ENCODE measurements around the gene RAC3. TPM values are rescaled to one million over a fixed set of nuclear protein-coding genes. Genes with fewer than 3 reads are reported as not detected.

RAC3 gene
- total and polyA plus RNA-seq, 2 of the 8 experiments (the other 6 are each of a cell fraction or from before 2014, with no cell fraction given): 177 to 299 TPM

- ChIA-PET CTCF (ENCODE audit: partially characterized antibody) (interaction anchor here (1.3 kb wide), 1 partner anchor 9 kb away, joined by 3 read pairs; no protein-coding TSS in a partner anchor), POLR2A (ENCODE audit: partially characterized antibody) (no interaction called here)
- Histone ChIP-seq H2AK5ac (ENCODE audit: low read depth, low read length) (no peak overlapping the region), H3K4me1 (replicated peaks in 1 of 4; ENCODE audit: control insufficient read depth in 3 of 4, insufficient read depth in 4 of 4, low read length in 3 of 4) (no peaks in the 10 kb centered on the region; a peak in 1 of 7 replicates), H2BK12ac (ENCODE audit: low read depth, low read length) (no peak overlapping the region), H4K5ac (ENCODE audit: insufficient read length, low read depth, low read length) (no peak overlapping the region), H3K4me2 (ENCODE audit: insufficient read depth in 1 of 2, low read depth in 2 of 2, low read length in 2 of 2) (no peak overlapping the region), H2BK20ac (ENCODE audit: low read length) (no peak overlapping the region), H3K27ac (ENCODE audit: low read depth, low read length) (no peak overlapping the region), H3K23ac (ENCODE audit: insufficient read length) (no peak overlapping the region), H2BK120ac (replicated peaks; ENCODE audit: low read depth, low read length) (no peak overlapping the region), H3K9ac (replicated peaks in 1 of 4; ENCODE audit: extremely low read depth in 1 of 4, low read depth in 3 of 4, low read length in 3 of 4) (no peak overlapping the region), H2AFZ (ENCODE audit: low read length) (no peak overlapping the region), H3K4me3 (ENCODE audit: extremely low read depth in 1 of 4, insufficient read depth in 2 of 4, low read depth in 3 of 4, low read length in 4 of 4) (no peak overlapping the region), H3K79me1 (ENCODE audit: low read depth, low read length) (peaks cover 2% of the 10 kb centered on the region), H4K8ac (ENCODE audit: extremely low read depth, insufficient read depth, low read length) (no peak overlapping the region), H3K27me3 (replicated peaks in 1 of 4; ENCODE audit: control insufficient read depth in 3 of 4, extremely low read depth in 1 of 4, insufficient read depth in 3 of 4, low read length in 3 of 4) (no peaks in the 10 kb centered on the region), H2BK15ac (ENCODE audit: low read length) (no peak overlapping the region), H3K4ac (replicated peaks; ENCODE audit: insufficient read length, low read depth, low read length) (no peak overlapping the region), H3K79me2 (ENCODE audit: control insufficient read depth in 1 of 2, insufficient read depth in 2 of 2, low read length in 2 of 2) (no peaks in the 10 kb centered on the region), H3K9me3 (ENCODE audit: insufficient read depth in 2 of 2, low read depth in 1 of 2, low read length in 1 of 2) (no peaks in the 10 kb centered on the region), H4K91ac (replicated peaks; ENCODE audit: insufficient read length, low read length) (no peak overlapping the region), H3K56ac (replicated peaks; ENCODE audit: insufficient read length, low read depth, low read length) (no peak overlapping the region), H4K20me1 (replicated peaks in 1 of 2; ENCODE audit: control insufficient read depth in 1 of 2, insufficient read depth in 2 of 2, low read length in 2 of 2) (peaks cover 0 to 5% of the 10 kb centered on the region in 2 experiments), H3K14ac (ENCODE audit: insufficient read length) (no peak overlapping the region), H3K18ac (ENCODE audit: extremely low read depth, low read length) (no peak overlapping the region), H3K23me2 (ENCODE audit: low read depth, low read length) (0 out of 2 replicates have a peak, but pooled peaks cover 1% of the 10 kb centered on the region), H3K36me3 (ENCODE audit: control insufficient read depth in 2 of 4, insufficient read depth in 4 of 4, low read length in 3 of 4) (no peaks in the 10 kb centered on the region), H2BK5ac (ENCODE audit: low read depth, low read length) (no peak overlapping the region)
- FAIRE-seq: no peak
- TF ChIP-seq CBX5 (IDR thresholded peaks at IDR 0.05; ENCODE audit: low read depth, low read length) (no peak), CTBP2 (IDR thresholded peaks at IDR 0.05; ENCODE audit: borderline replicate concordance, insufficient read depth, insufficient read length, low read length) (no peak), CHD2 (IDR thresholded peaks at IDR 0.05; ENCODE audit: low read length) (no peak), PHF8 (conservative IDR thresholded peaks at IDR 0.05; ENCODE audit: low read depth, low read length) (no peak), GABPA (IDR thresholded peaks at IDR 0.05; ENCODE audit: borderline replicate concordance, insufficient read depth, low read length) (no peak), POU5F1 (IDR thresholded peaks at IDR 0.05; ENCODE audit: low read depth, low read length) (no peak), POLR2AphosphoS5 (IDR thresholded peaks at IDR 0.05; ENCODE audit: low read depth, low read length) (no peak), MAFK (IDR thresholded peaks at IDR 0.05; ENCODE audit: low read depth, low read length) (no peak), JUN (IDR thresholded peaks at IDR 0.05; ENCODE audit: low read depth, low read length) (no peak), TAF7 (optimal IDR thresholded peaks at IDR 0.05; ENCODE audit: borderline replicate concordance, low read depth, low read length) (no peak), EZH2 (IDR thresholded peaks at IDR 0.05; ENCODE audit: low read depth, low read length, severe bottlenecking) (no peak), NANOG (IDR thresholded peaks at IDR 0.05; ENCODE audit: insufficient read depth, low read depth, low read length, poor library complexity, severe bottlenecking) (no peak), KDM4A (IDR thresholded peaks at IDR 0.05; ENCODE audit: low read depth, low read length, severe bottlenecking) (no peak)
- WGBS, 2 experiments (ENCODE audit: extremely low coverage in 1 of 2, insufficient coverage in 1 of 2, insufficient read length in 1 of 2, insufficient replicate concordance in 2 of 2, low coverage in 1 of 2, low lambda C conversion rate in 2 of 2, missing lambda C conversion rate in 1 of 2): 82% methylated on average over 25 of the region's 32 CpGs; no CpG with 5 or more reads in 1 of the 2 experiments
- peak in 1 of 2 experiments; percentile 47 for DNase-seq (ENCODE audit: low read depth in 1 of 2, low spot score in 2 of 2)
These were observed 30.5 kb upstream of the RAC3 start for GRCh38 chr17:82000803-82001570.

Data from H1 (cell line).